ENCODE measurements around the gene IL17RA.

DNA sequence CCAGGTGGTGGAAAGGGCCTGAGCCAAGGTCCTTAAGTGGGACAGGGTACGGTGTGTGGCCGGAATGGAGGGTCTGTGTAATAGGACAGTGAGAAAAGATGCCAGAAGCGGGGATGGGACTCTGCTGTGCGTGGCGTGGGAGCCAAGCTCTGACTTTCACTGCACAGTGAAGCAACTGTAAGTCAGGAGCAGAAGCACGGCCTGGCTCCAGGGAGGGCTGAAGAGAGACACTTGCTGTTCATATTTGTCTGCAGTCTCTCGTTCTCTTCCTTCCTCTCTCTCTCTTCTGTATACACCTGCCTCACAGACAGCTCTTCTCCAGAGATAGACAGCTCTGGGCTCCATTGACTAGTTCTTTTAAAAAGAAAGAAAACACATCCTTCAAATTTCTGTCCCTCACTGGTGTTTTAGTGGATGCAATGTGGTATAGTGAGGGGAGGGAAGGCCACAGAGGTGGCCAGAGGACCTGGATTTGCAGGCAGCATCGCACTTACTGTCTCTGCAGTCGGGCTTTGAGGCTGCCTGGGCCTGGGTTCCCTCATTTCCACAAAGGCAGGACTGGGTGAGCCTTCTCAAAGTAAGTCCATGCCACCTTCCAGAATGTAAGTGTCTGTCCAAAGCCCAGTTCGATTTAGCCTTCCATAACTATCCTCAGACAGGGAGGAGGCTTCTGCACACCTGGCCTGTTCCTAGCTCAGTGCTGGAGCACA is 2.1 kb downstream of the IL17RA start:
- TF ChIP-seq, protein P1, sequence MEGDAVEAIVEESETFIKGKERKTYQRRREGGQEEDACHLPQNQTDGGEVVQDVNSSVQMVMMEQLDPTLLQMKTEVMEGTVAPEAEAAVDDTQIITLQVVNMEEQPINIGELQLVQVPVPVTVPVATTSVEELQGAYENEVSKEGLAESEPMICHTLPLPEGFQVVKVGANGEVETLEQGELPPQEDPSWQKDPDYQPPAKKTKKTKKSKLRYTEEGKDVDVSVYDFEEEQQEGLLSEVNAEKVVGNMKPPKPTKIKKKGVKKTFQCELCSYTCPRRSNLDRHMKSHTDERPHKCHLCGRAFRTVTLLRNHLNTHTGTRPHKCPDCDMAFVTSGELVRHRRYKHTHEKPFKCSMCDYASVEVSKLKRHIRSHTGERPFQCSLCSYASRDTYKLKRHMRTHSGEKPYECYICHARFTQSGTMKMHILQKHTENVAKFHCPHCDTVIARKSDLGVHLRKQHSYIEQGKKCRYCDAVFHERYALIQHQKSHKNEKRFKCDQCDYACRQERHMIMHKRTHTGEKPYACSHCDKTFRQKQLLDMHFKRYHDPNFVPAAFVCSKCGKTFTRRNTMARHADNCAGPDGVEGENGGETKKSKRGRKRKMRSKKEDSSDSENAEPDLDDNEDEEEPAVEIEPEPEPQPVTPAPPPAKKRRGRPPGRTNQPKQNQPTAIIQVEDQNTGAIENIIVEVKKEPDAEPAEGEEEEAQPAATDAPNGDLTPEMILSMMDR (IDR thresholded peaks at IDR 0.05; ENCODE audit: poor library complexity): no peak
- TF ChIP-seq EZH2phosphoT487 (IDR thresholded peaks at IDR 0.05; ENCODE audit: low read depth, severe bottlenecking, unreplicated experiment) (no peak), EZH2 (IDR thresholded peaks at IDR 0.05; ENCODE audit: borderline replicate concordance) (no peak)

Measured in hepatocyte (in vitro differentiated cells).